IMR-90 (cell line): ENCODE results near the gene AMBRA1.

Source experiments
- BHLHE40 ChIP-seq: fragments of 150-350 bp; IDR thresholded peaks from 2 replicates; pipeline ENCODE4 v1.6.1; 2016; ENCODE audit warnings: mild to moderate bottlenecking, low read depth, low read length
- FOS ChIP-seq: fragments of 150-350 bp; IDR thresholded peaks from 2 replicates; pipeline ENCODE4 v1.6.1; 2016; ENCODE audit warnings: low read depth, low read length
- MAFK ChIP-seq: IDR thresholded peaks from 2 replicates; pipeline ENCODE4 v1.6.1; 2012; ENCODE audit warnings: low read depth, low read length, improper control_type of control experiment
- MAZ ChIP-seq: IDR thresholded peaks from 2 replicates; pipeline ENCODE4 v1.6.1; 2012; ENCODE audit warnings: low read depth, mild to moderate bottlenecking, low read length, improper control_type of control experiment, moderate library complexity, borderline replicate concordance
- MXI1 ChIP-seq: IDR thresholded peaks from 2 replicates; pipeline ENCODE4 v1.6.1; 2012; ENCODE audit warnings: low read depth, mild to moderate bottlenecking, low read length, moderate library complexity, borderline replicate concordance
- POLR2A ChIP-seq: IDR thresholded peaks from 2 replicates; pipeline ENCODE4 v1.6.1; 2012; ENCODE audit warnings: mild to moderate bottlenecking, low read depth, low read length
- RAD21 ChIP-seq: IDR thresholded peaks from 2 replicates; pipeline ENCODE4 v1.6.1; 2012; ENCODE audit warnings: low read length, improper control_type of control experiment
- RCOR1 ChIP-seq: IDR thresholded peaks from 2 replicates; pipeline ENCODE4 v1.6.1; 2012; ENCODE audit warnings: mild to moderate bottlenecking, low read length, improper control_type of control experiment; ENCODE audit not compliant: insufficient replicate concordance
- SMC3 ChIP-seq: fragments of 150-350 bp; IDR thresholded peaks from 2 replicates; pipeline ENCODE4 v1.6.1; 2016; ENCODE audit warnings: low read depth, mild to moderate bottlenecking, antibody characterized with exemption, low read length, moderate library complexity
- TF ChIP-seq, protein P1 (sequence below): conservative IDR thresholded peaks from 2 replicates; pipeline ENCODE4 v1.5.1; 2012; ENCODE audit warnings: mild to moderate bottlenecking, low read depth, low read length, improper control_type of control experiment
- TF ChIP-seq, protein P2 (sequence below): fragments of 150-350 bp; IDR thresholded peaks from 2 replicates; pipeline ENCODE4 v1.6.1; 2017; ENCODE audit warnings: mild to moderate bottlenecking, antibody characterized with exemption, low read length, low read depth

- no peak for TF ChIP-seq RAD21
- TF ChIP-seq POLR2A = no peak
- TF ChIP-seq, protein P1, sequence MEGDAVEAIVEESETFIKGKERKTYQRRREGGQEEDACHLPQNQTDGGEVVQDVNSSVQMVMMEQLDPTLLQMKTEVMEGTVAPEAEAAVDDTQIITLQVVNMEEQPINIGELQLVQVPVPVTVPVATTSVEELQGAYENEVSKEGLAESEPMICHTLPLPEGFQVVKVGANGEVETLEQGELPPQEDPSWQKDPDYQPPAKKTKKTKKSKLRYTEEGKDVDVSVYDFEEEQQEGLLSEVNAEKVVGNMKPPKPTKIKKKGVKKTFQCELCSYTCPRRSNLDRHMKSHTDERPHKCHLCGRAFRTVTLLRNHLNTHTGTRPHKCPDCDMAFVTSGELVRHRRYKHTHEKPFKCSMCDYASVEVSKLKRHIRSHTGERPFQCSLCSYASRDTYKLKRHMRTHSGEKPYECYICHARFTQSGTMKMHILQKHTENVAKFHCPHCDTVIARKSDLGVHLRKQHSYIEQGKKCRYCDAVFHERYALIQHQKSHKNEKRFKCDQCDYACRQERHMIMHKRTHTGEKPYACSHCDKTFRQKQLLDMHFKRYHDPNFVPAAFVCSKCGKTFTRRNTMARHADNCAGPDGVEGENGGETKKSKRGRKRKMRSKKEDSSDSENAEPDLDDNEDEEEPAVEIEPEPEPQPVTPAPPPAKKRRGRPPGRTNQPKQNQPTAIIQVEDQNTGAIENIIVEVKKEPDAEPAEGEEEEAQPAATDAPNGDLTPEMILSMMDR = no peak
- no peak for TF ChIP-seq FOS
- no peak for TF ChIP-seq RCOR1
- TF ChIP-seq SMC3 = no peak
- TF ChIP-seq BHLHE40 = no peak
- no peak for TF ChIP-seq MAZ
- TF ChIP-seq, protein P2, sequence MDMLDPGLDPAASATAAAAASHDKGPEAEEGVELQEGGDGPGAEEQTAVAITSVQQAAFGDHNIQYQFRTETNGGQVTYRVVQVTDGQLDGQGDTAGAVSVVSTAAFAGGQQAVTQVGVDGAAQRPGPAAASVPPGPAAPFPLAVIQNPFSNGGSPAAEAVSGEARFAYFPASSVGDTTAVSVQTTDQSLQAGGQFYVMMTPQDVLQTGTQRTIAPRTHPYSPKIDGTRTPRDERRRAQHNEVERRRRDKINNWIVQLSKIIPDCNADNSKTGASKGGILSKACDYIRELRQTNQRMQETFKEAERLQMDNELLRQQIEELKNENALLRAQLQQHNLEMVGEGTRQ = no peak
- TF ChIP-seq MXI1 = no peak
- no peak for TF ChIP-seq MAFK
Measured at GRCh38 chr11:46455834-46456233, 138.0 kb downstream of the AMBRA1 start.
